Pancreas (tissue), 10 donors: ENCODE data around the gene WIPI1. TPM values are rescaled to one million over a fixed set of nuclear protein-coding genes. Genes with fewer than 3 reads are reported as not detected.
A peak's percentile ranks its signal among the peaks of the same experiment; 100 is the strongest.

ENCODE experiments used
- ATAC-seq, 4 donors: fragments of 200-7000 bp; cut with Tn5 transposase; one replicate each; pipeline versions ENCODE4 v1.8.0 to v1.9.1; 2020; ENCODE audit warnings: mild to moderate bottlenecking in 4 of 4, moderate library complexity in 4 of 4
- DNase-seq, 6 donors: peaks; one replicate each; pipeline ENCODE4 v3.0.0-alpha.2; 2020
- FAIRE-seq: peaks from 2 replicates; lab custom pipeline; 2012; peaks lifted over from hg19 to GRCh38; lab: Jason Lieb, UNC
- H3K27ac ChIP-seq, 4 donors: fragments of 200-600 bp; sonication (generic); 1 replicate in 3 of 4; 2 replicates in 1 of 4; pipeline versions ENCODE4 v1.5.0 to v1.8.0; 2020
- H3K27me3 ChIP-seq, 4 donors: fragments of 200-600 bp; one replicate each; pipeline ENCODE4 v1.8.0; 2021
- H3K36me3 ChIP-seq, 3 donors: fragments of 200-600 bp; sonication (generic) in 1 of 3; one replicate each; pipeline versions ENCODE4 v1.5.0 to v1.8.0; 2020 to 2021
- H3K4me1 ChIP-seq, 3 donors: fragments of 200-600 bp; one replicate each; pipeline ENCODE4 v1.8.0; 2021
- H3K4me3 ChIP-seq, 4 donors: fragments of 200-600 bp; sonication (generic) in 2 of 4; one replicate each; pipeline versions ENCODE4 v1.5.0 to v1.8.0; 2020 to 2021
- H3K9me3 ChIP-seq, 4 donors: fragments of 200-600 bp; one replicate each; pipeline ENCODE4 v1.8.0; 2021
- CTCF ChIP-seq, 4 donors: fragments of 200-600 bp; sonication (generic) in 3 of 4; IDR thresholded peaks; one replicate each; pipeline versions ENCODE4 v1.5.0 to v1.8.0; 2021; ENCODE audit warnings: antibody characterized with exemption in 4 of 4
- WGBS, 2 donors: extraction: QIAGEN DNeasy Blood & Tissue Kit; methylation state at CpG; one replicate each; pipeline ENCODE4 v1.1.7; 2013; 5-methylcytosine and 5-hydroxymethylcytosine counted together
- intact Hi-C, 3 donors: fragments of 100-400 bp; cut with DNase I; formaldehyde crosslinking; loops; one replicate each; pipeline versions ENCODE4 v1.11.1 to v1.14.2; 2022
- polyA plus RNA-seq, 2 donors: library from polyadenylated mRNA; stranded (reverse); fragments of 200-250 nt; gene quantifications; one replicate each; pipeline ENCODE4 v1.2.3, GENCODE V29; 2013
- total RNA-seq, 6 donors: library from RNA; stranded (reverse); fragmentation: NEBNext Ultra II Directional in 4 of 6; extraction: Animal tissue kit (Norgen Biotek cat#: 25700) in 4 of 6; gene quantifications; one replicate each; pipeline versions ENCODE4 v1.2.1 to v1.2.4, GENCODE V29; 2021 to 2023
- donor health status: healthy with polysubstance abuse.
- donor health status: DM: no; HTN: no; CAD: no; lungs with moderate emphysema.
- donor health status: DM: no; HTN: no; CAD: no.
- donor health status: control.
- donor health status: control.
- donor health status: Bipolar disorder and iron deficiency.
- donor health status: DM: yes; HTN: yes; CAD: no.
- donor health status: DM: no; HTN: no; CAD: no.
- donor health status: DM: no; HTN: no; CAD: no.
- donor health status: DM: yes; HTN: yes; CAD: no.

The WIPI1 gene
- total and polyA plus RNA-seq, 8 donors = 14.0 to 32.2 (median 25.4) TPM

- no peak for DNase-seq
- 70 to 74% methylated on average over 7 to 8 of the region's 8 CpGs for WGBS, 2 donors
- FAIRE-seq = no peak
- peak in 1 of 4 donors; percentile 3 for ATAC-seq
- Histone ChIP-seq H3K27me3 (no peaks in the 10 kb centered on the region), H3K4me1 (peaks cover 0 to 17% (median 4%) of the 10 kb centered on the region in 3 donors), H3K9me3 (no peaks in the 10 kb centered on the region), H3K4me3 (no peak overlapping the region), H3K27ac (peak overlapping the region in 3 of 4 donors; percentile 5 to 41 (median 33)), H3K36me3 (no peaks in the 10 kb centered on the region)
- no peak for TF ChIP-seq CTCF (IDR thresholded peaks at IDR 0.05)
- intact Hi-C loops = no loop called here
Observed at GRCh38 chr17:68385490-68386215, 71.6 kb downstream of the WIPI1 start.

- peaks cover under 1 to 20% (median 4%) of the 10 kb centered on the region in 3 donors for H3K4me1 ChIP-seq
- H3K9me3 ChIP-seq = no peaks in the 10 kb centered on the region
- WGBS, 2 donors = 81 to 83% methylated on average over 4 of the region's 4 CpGs
- H3K27me3 ChIP-seq = no peaks in the 10 kb centered on the region
- H3K4me3 ChIP-seq = no peak overlapping the region
- H3K27ac ChIP-seq = no peak overlapping the region
- ATAC-seq = no peak
- no peak for TF ChIP-seq CTCF (IDR thresholded peaks at IDR 0.05)
- intact Hi-C loops = no loop called here
- DNase-seq = no peak
- FAIRE-seq = no peak
- no peaks in the 10 kb centered on the region for H3K36me3 ChIP-seq
Observed at GRCh38 chr17:68384941-68385340, 72.4 kb downstream of the WIPI1 start.

GRCh38 chr17:68384471-68384870, 72.8 kb downstream of the WIPI1 start:
- ATAC-seq (no peak), FAIRE-seq (no peak), DNase-seq (no peak)
- no peak overlapping the region for H3K4me3 ChIP-seq
- no peak overlapping the region for H3K27ac ChIP-seq
- no peaks in the 10 kb centered on the region for H3K27me3 ChIP-seq
- intact Hi-C loops = no loop called here
- no peaks in the 10 kb centered on the region for H3K36me3 ChIP-seq
- TF ChIP-seq CTCF (IDR thresholded peaks at IDR 0.05) = no peak
- WGBS, 2 donors = 92 to 97% methylated on average over 1 of the region's 1 CpG
- H3K9me3 ChIP-seq = no peaks in the 10 kb centered on the region
- peaks cover 4 to 25% (median 5%) of the 10 kb centered on the region in 3 donors for H3K4me1 ChIP-seq

GRCh38 chr17:68383443-68384321, 73.6 kb downstream of the WIPI1 start:
- Histone ChIP-seq H3K36me3 (no peaks in the 10 kb centered on the region), H3K27ac (no peak overlapping the region), H3K4me3 (no peak overlapping the region), H3K27me3 (no peaks in the 10 kb centered on the region), H3K9me3 (no peaks in the 10 kb centered on the region), H3K4me1 (peaks cover 8 to 28% (median 10%) of the 10 kb centered on the region in 3 donors)
- FAIRE-seq (no peak), DNase-seq (no peak), ATAC-seq (peak in 2 of 4 donors; percentile 4 to 16)
- no peak for TF ChIP-seq CTCF (IDR thresholded peaks at IDR 0.05)
- intact Hi-C loops = no loop called here
- WGBS, 2 donors = 75 to 85% methylated on average over 16 of the region's 16 CpGs
